Endothelial cell (in vitro differentiated cells): Measurements from ENCODE around the gene GPRC5D. TPM values are rescaled to one million over a fixed set of nuclear protein-coding genes. Genes with fewer than 3 reads are reported as not detected.
A peak's percentile ranks its signal among the peaks of the same experiment; 100 is the strongest.

ENCODE experiments used
- DNase-seq: peaks from one replicate; pipeline ENCODE4 v3.0.0; 2021; ENCODE audit warnings: low spot score
- H3K27ac Mint-ChIP-seq: one replicate; pipeline ENCODE4 v1.8.0; 2021; ENCODE audit warnings: mixed read lengths, inconsistent platforms; ENCODE audit not compliant: unreplicated experiment
- H3K27me3 Mint-ChIP-seq: one replicate; pipeline ENCODE4 v1.8.0; 2021; ENCODE audit warnings: mild to moderate bottlenecking, moderate library complexity, mixed read lengths, inconsistent platforms; ENCODE audit not compliant: unreplicated experiment
- H3K36me3 Mint-ChIP-seq: one replicate; pipeline ENCODE4 v1.8.0; 2021; ENCODE audit warnings: mild to moderate bottlenecking, low read depth, mixed read lengths, inconsistent platforms; ENCODE audit not compliant: unreplicated experiment
- H3K4me1 Mint-ChIP-seq: one replicate; pipeline ENCODE4 v1.8.0; 2021; ENCODE audit warnings: mild to moderate bottlenecking, mixed read lengths, inconsistent platforms; ENCODE audit not compliant: unreplicated experiment
- H3K4me3 Mint-ChIP-seq: one replicate; pipeline ENCODE4 v1.8.0; 2021; ENCODE audit warnings: mild to moderate bottlenecking, mixed read lengths, inconsistent platforms; ENCODE audit not compliant: unreplicated experiment
- H3K9me3 Mint-ChIP-seq: one replicate; pipeline ENCODE4 v1.8.0; 2021; ENCODE audit warnings: mixed read lengths, inconsistent platforms; ENCODE audit not compliant: unreplicated experiment
- total RNA-seq: library from RNA; stranded (reverse); fragmentation: NEBNext Ultra II Directional; extraction: Animal tissue kit (Norgen Biotek cat#: 25700); gene quantifications from one replicate; pipeline ENCODE4 v1.2.1, GENCODE V29; 2021; ENCODE audit not compliant: unreplicated experiment
- TF ChIP-seq, protein P1 (sequence below): fragments of 200-600 bp; sonication (generic); IDR thresholded peaks from one replicate; pipeline ENCODE4 v1.5.0; 2021; ENCODE audit warnings: antibody characterized with exemption; ENCODE audit not compliant: unreplicated experiment

GPRC5D gene
- total RNA-seq, 1 donor from 2014 or later: not detected

DNA sequence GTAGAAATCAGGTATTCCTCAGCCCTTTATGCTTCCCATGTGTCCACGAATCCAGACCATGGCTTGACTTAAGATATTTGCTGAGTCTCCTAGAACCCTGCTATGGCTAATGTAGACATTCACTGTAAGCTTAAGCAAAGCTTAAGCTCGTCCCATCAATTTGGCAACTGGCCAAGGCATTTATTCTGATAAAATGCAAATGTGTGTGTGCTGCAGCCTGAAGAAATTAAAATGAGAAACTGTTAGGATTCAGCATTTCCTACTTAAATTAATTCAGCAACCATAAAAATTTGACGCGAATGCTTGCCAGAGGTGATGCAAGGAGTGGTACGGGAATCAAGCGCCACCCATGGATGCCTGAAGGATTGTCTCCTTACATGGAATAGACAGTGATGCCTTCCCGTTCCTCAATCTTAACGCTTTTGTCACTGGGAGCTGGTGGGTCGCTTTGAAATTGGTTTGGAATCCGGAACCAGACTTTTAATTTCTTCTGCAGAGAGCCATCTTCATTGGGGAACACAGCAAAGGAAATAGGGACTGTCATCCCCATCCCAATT is 34.9 kb upstream of the GPRC5D start:
- TF ChIP-seq, protein P1, sequence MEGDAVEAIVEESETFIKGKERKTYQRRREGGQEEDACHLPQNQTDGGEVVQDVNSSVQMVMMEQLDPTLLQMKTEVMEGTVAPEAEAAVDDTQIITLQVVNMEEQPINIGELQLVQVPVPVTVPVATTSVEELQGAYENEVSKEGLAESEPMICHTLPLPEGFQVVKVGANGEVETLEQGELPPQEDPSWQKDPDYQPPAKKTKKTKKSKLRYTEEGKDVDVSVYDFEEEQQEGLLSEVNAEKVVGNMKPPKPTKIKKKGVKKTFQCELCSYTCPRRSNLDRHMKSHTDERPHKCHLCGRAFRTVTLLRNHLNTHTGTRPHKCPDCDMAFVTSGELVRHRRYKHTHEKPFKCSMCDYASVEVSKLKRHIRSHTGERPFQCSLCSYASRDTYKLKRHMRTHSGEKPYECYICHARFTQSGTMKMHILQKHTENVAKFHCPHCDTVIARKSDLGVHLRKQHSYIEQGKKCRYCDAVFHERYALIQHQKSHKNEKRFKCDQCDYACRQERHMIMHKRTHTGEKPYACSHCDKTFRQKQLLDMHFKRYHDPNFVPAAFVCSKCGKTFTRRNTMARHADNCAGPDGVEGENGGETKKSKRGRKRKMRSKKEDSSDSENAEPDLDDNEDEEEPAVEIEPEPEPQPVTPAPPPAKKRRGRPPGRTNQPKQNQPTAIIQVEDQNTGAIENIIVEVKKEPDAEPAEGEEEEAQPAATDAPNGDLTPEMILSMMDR: no peak
- no peak for DNase-seq
- H3K36me3 Mint-ChIP-seq: peaks cover 12% of the 10 kb centered on the region
- no peak overlapping the region for H3K4me3 Mint-ChIP-seq
- peaks cover 11% of the 10 kb centered on the region for H3K4me1 Mint-ChIP-seq
- H3K9me3 Mint-ChIP-seq: no peaks in the 10 kb centered on the region
- H3K27me3 Mint-ChIP-seq: no peaks in the 10 kb centered on the region
- no peak overlapping the region for H3K27ac Mint-ChIP-seq

DNA sequence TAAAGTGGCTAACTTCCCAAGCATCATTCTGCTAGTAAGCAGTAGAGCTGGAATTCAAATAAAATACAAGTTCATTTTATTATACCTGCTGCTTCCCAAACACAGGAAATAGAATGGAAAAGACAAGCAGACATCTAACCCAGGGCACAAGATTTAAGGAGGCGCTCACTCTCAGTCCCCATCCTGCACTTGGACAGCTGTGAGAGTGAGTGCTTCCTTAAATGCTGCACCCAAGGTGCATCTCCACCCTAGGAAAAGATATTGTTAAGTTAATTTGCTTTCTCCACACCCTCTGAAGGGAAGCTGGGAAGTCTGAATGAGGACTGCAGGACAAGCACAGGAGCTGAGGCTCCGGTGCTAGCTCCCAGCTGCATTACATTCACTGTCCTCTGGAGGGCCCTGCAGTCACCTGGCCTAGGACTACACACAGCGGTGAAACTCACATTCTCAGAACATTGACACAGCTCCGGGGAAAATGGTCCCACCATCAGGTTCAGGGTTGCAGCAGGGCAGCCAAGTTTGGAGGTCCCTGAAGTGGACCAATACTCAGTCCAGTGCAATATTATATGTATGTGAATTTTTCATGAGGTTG is 33.9 kb upstream of the GPRC5D start:
- peaks cover 8% of the 10 kb centered on the region for H3K36me3 Mint-ChIP-seq
- H3K9me3 Mint-ChIP-seq: no peaks in the 10 kb centered on the region
- peaks cover 3% of the 10 kb centered on the region for H3K4me1 Mint-ChIP-seq
- H3K27ac Mint-ChIP-seq: no peak overlapping the region
- DNase-seq: peak; percentile 62
- H3K4me3 Mint-ChIP-seq: no peak overlapping the region
- TF ChIP-seq, protein P1: peak; percentile 56
- H3K27me3 Mint-ChIP-seq: no peaks in the 10 kb centered on the region

DNA sequence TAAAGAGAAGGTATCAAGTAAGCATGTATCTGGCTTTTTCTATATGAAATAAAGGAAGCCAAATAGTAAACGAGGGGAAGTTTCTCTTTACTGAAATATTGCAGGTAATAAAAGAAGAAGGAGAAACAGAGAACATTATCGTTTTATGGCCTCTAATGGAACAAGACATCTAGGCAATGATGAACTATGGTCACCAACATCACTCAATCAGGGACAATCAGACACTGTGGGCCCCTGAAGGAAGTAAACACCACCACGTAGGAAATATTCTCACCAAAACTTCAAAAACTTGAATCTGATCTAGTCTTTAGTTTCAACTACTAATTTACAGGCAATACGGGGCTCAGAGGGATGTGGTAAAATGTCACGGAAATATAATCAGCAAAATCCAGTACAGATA is 32.2 kb upstream of the GPRC5D start:
- H3K27me3 Mint-ChIP-seq: no peaks in the 10 kb centered on the region
- TF ChIP-seq, protein P1: no peak
- DNase-seq: no peak
- H3K4me3 Mint-ChIP-seq: no peak overlapping the region
- H3K4me1 Mint-ChIP-seq: no peaks in the 10 kb centered on the region
- H3K36me3 Mint-ChIP-seq: peaks cover 8% of the 10 kb centered on the region
- no peak overlapping the region for H3K27ac Mint-ChIP-seq
- no peaks in the 10 kb centered on the region for H3K9me3 Mint-ChIP-seq

DNA sequence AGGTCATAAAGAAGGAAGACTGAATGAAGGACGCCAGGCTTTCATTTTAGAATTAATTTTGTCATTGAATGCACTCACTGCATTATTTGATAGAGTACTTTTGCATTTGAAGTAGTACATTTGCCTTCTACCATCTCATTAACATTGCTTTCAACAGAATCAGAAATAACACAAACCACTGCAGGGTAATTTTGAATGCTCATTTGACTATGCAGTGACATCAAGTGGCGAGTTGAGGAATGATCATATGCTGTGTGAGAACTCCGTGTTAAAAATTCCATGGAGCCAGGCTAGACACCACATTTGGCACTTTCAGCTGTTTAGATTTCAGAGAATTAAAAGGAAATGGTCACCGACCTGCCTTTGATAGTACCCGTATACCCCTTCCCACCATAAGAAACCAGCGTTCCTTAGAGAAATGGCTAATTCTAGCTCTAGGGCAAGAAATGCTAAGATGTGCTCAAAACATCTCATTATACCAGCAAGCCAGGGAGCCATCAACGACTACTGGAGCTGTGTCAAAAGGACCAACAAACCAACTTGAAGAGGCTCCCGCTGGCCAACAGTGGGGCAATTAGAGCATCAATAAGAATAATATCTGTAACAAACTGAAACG is 31.6 kb upstream of the GPRC5D start:
- Mint-ChIP-seq H3K4me1 (no peaks in the 10 kb centered on the region), H3K4me3 (no peak overlapping the region), H3K36me3 (peaks cover 5% of the 10 kb centered on the region), H3K9me3 (no peaks in the 10 kb centered on the region), H3K27ac (no peak overlapping the region), H3K27me3 (no peaks in the 10 kb centered on the region)
- DNase-seq: peak; percentile 30
- TF ChIP-seq, protein P1: peak; percentile 57

DNA sequence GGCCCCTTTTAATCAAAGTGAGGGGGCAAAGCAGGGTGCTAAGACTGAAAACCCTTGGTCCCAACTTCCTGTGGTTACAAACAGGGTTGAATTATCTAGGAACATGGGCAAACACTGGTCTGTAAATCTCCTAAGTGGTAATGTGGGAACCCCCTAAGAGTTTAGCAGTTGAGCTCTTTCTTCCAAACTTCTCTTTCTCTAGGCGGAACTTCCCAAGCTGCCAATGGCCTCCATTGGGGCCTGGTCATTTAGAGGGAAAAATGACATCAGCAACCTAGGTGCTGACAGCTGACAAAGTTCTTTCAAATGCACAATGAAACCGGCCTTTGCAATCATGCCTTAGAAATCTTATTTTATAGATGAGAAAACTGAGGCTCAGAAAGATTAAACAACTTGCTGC is 30.4 kb upstream of the GPRC5D start:
- Mint-ChIP-seq H3K36me3 (peaks cover 8% of the 10 kb centered on the region), H3K27me3 (no peaks in the 10 kb centered on the region), H3K27ac (no peak overlapping the region), H3K4me3 (no peak overlapping the region), H3K4me1 (no peaks in the 10 kb centered on the region), H3K9me3 (no peaks in the 10 kb centered on the region)
- TF ChIP-seq, protein P1: no peak
- no peak for DNase-seq
